Measurements from ENCODE around the gene DDO. TPM values are rescaled to one million over a fixed set of nuclear protein-coding genes. Genes with fewer than 3 reads are reported as not detected.

Gene DDO
- total and polyA plus RNA-seq, 2 experiments from 2014 or later = 0.10 TPM; not detected in 1

- DNase-seq (ENCODE audit: low spot score) (no peak), ATAC-seq (no peak)
- Histone ChIP-seq H3K4me2 (no peak overlapping the region), H3F3A (replicated peaks; ENCODE audit: low read depth) (no peaks in the 10 kb centered on the region), H3K4me3 (no peak overlapping the region), H4K20me1 (replicated peaks; ENCODE audit: insufficient read depth) (no peaks in the 10 kb centered on the region), H3K79me2 (replicated peaks; ENCODE audit: insufficient read depth) (no peaks in the 10 kb centered on the region), H3K36me3 (ENCODE audit: insufficient read depth) (no peaks in the 10 kb centered on the region), H3K4me1 (ENCODE audit: insufficient read depth) (peaks cover 28% of the 10 kb centered on the region), H3K9me2 (ENCODE audit: insufficient read depth) (no peaks in the 10 kb centered on the region), H3K27me3 (ENCODE audit: insufficient read depth) (peaks cover 45% of the 10 kb centered on the region), H3K27ac (ENCODE audit: low read depth) (no peak overlapping the region), H2AFZ (no peak overlapping the region)
- H3K4me3 Mint-ChIP-seq = no peak overlapping the region
- no peaks in the 10 kb centered on the region for H3K9me3 Mint-ChIP-seq
- peaks cover 33% of the 10 kb centered on the region for H3K27me3 Mint-ChIP-seq (ENCODE audit: insufficient read depth, low read depth, poor library complexity)
- TF ChIP-seq CREB1 (CRISPR knock-in tag; IDR thresholded peaks at IDR 0.05; ENCODE audit: low read depth) = no peak
- no peak for TF ChIP-seq ETS1 (IDR thresholded peaks at IDR 0.05)
- TF ChIP-seq REST (IDR thresholded peaks at IDR 0.05; ENCODE audit: unreplicated experiment) = no peak
- no peak for TF ChIP-seq ZNF331 (CRISPR knock-in tag; IDR thresholded peaks at IDR 0.05; ENCODE audit: low read depth)
- TF ChIP-seq ZNF462 (CRISPR knock-in tag; IDR thresholded peaks at IDR 0.05) = no peak
- no peak for TF ChIP-seq CTCF (conservative IDR thresholded peaks at IDR 0.05; ENCODE audit: low read depth in 2 of 2)
- no peak overlapping the region for H3K27ac Mint-ChIP-seq
- peaks cover 29% of the 10 kb centered on the region for H3K4me1 Mint-ChIP-seq
- H3K36me3 Mint-ChIP-seq (ENCODE audit: low read depth) = no peaks in the 10 kb centered on the region; the same call in 2 of the 3 replicates
Measured at GRCh38 chr6:110360676-110361075, 54.7 kb downstream of the DDO start.
